ENCODE data around the gene ID2. TPM values are rescaled to one million over a fixed set of nuclear protein-coding genes. Genes with fewer than 3 reads are reported as not detected.

ID2 gene
- total and polyA plus RNA-seq, 2 of the 13 experiments (the other 11 are each of a cell fraction or from before 2014, with no cell fraction given) = 214 to 719 TPM

DNA sequence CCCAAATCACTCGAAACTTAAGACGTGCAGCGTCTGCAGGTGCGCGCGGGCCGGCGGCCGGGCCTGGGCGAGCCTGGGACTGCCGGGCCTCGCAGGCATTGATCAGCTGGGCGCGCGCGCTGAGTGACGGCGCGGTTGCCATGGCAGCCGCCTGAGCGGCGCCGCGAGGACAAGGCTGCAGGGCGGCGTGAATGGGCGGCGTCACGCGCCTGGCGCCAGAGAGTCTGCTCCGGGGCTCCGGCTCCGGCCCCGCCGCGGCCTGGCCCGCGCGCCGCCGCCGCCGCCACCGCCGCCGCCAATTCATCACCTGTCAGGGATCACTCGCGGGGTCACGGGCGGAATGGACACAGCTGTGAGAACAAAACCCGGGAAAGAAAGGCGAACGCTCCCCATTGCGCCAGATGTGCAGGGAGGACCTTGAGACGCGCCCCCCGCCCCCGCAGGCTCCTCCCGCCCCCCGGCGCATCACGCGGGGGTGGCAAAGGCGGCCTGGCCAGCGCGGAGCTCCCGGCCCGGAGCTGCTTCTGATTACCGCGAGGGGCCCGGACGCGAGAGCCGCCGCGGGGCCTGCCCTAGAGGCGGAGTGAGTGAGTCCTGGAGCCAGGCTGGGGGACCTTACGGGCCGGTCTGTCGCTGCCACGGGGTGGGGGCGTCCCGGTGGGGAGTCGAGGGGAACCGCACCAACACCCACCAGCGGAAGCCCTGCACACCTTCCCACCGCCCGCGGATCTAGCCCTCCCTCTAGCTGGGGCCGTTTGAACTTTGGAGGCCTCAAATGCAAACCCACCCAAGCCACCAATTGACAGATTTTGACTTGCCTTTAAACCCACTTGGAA lies 2.9 kb upstream of the ID2 start (continued):
- TF ChIP-seq, protein P1, sequence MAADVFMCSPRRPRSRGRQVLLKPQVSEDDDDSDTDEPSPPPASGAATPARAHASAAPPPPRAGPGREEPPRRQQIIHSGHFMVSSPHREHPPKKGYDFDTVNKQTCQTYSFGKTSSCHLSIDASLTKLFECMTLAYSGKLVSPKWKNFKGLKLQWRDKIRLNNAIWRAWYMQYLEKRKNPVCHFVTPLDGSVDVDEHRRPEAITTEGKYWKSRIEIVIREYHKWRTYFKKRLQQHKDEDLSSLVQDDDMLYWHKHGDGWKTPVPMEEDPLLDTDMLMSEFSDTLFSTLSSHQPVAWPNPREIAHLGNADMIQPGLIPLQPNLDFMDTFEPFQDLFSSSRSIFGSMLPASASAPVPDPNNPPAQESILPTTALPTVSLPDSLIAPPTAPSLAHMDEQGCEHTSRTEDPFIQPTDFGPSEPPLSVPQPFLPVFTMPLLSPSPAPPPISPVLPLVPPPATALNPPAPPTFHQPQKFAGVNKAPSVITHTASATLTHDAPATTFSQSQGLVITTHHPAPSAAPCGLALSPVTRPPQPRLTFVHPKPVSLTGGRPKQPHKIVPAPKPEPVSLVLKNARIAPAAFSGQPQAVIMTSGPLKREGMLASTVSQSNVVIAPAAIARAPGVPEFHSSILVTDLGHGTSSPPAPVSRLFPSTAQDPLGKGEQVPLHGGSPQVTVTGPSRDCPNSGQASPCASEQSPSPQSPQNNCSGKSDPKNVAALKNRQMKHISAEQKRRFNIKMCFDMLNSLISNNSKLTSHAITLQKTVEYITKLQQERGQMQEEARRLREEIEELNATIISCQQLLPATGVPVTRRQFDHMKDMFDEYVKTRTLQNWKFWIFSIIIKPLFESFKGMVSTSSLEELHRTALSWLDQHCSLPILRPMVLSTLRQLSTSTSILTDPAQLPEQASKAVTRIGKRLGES (CRISPR knock-in tag; IDR thresholded peaks at IDR 0.05; ENCODE audit: borderline replicate concordance) = peak; percentile 45; the same call in 1 of the 2 replicates
- peak; percentile 45; the same call in 1 of the 2 replicates for TF ChIP-seq ZNF772 (CRISPR knock-in tag; IDR thresholded peaks at IDR 0.05)
- no peak for TF ChIP-seq ZNF207 (IDR thresholded peaks at IDR 0.05; ENCODE audit: borderline replicate concordance)
- TF ChIP-seq, protein P2, sequence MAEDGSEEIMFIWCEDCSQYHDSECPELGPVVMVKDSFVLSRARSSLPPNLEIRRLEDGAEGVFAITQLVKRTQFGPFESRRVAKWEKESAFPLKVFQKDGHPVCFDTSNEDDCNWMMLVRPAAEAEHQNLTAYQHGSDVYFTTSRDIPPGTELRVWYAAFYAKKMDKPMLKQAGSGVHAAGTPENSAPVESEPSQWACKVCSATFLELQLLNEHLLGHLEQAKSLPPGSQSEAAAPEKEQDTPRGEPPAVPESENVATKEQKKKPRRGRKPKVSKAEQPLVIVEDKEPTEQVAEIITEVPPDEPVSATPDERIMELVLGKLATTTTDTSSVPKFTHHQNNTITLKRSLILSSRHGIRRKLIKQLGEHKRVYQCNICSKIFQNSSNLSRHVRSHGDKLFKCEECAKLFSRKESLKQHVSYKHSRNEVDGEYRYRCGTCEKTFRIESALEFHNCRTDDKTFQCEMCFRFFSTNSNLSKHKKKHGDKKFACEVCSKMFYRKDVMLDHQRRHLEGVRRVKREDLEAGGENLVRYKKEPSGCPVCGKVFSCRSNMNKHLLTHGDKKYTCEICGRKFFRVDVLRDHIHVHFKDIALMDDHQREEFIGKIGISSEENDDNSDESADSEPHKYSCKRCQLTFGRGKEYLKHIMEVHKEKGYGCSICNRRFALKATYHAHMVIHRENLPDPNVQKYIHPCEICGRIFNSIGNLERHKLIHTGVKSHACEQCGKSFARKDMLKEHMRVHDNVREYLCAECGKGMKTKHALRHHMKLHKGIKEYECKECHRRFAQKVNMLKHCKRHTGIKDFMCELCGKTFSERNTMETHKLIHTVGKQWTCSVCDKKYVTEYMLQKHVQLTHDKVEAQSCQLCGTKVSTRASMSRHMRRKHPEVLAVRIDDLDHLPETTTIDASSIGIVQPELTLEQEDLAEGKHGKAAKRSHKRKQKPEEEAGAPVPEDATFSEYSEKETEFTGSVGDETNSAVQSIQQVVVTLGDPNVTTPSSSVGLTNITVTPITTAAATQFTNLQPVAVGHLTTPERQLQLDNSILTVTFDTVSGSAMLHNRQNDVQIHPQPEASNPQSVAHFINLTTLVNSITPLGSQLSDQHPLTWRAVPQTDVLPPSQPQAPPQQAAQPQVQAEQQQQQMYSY (CRISPR knock-in tag; IDR thresholded peaks at IDR 0.05) = peak; percentile 73; the same call in 1 of the 2 replicates
- no peak for TF ChIP-seq ZNF75D (CRISPR knock-in tag; IDR thresholded peaks at IDR 0.05; ENCODE audit: borderline replicate concordance)
- TF ChIP-seq, protein P3, sequence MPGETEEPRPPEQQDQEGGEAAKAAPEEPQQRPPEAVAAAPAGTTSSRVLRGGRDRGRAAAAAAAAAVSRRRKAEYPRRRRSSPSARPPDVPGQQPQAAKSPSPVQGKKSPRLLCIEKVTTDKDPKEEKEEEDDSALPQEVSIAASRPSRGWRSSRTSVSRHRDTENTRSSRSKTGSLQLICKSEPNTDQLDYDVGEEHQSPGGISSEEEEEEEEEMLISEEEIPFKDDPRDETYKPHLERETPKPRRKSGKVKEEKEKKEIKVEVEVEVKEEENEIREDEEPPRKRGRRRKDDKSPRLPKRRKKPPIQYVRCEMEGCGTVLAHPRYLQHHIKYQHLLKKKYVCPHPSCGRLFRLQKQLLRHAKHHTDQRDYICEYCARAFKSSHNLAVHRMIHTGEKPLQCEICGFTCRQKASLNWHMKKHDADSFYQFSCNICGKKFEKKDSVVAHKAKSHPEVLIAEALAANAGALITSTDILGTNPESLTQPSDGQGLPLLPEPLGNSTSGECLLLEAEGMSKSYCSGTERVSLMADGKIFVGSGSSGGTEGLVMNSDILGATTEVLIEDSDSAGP (CRISPR knock-in tag; IDR thresholded peaks at IDR 0.05; ENCODE audit: borderline replicate concordance) = 0 out of 2 replicates have a peak, but pooled peaks have one; percentile 12
- peak; percentile 43 for TF ChIP-seq ISL2 (CRISPR knock-in tag; IDR thresholded peaks at IDR 0.05)
- TF ChIP-seq GLI4 (CRISPR knock-in tag; IDR thresholded peaks at IDR 0.05; ENCODE audit: borderline replicate concordance) = no peak
- TF ChIP-seq REXO4 (CRISPR knock-in tag; IDR thresholded peaks at IDR 0.05; ENCODE audit: borderline replicate concordance) = 0 out of 2 replicates have a peak, but pooled peaks have one; percentile 55
- TF ChIP-seq ZBTB14 (CRISPR knock-in tag; IDR thresholded peaks at IDR 0.05) = peak; percentile 86
- TF ChIP-seq HES4 (CRISPR knock-in tag; IDR thresholded peaks at IDR 0.05; ENCODE audit: borderline replicate concordance) = peak; percentile 57; the same call in 1 of the 2 replicates
- TF ChIP-seq ZNF431 (CRISPR knock-in tag; IDR thresholded peaks at IDR 0.05; ENCODE audit: borderline replicate concordance, low read depth) = peak; percentile 68; the same call in 1 of the 2 replicates
- no peak for TF ChIP-seq NFATC3 (CRISPR knock-in tag; IDR thresholded peaks at IDR 0.05)
- TF ChIP-seq ELF3 (CRISPR knock-in tag; IDR thresholded peaks at IDR 0.05) = peak; percentile 44
- peak; percentile 91 for TF ChIP-seq ZNF263 (CRISPR knock-in tag; IDR thresholded peaks at IDR 0.05)
- peak; percentile 95 for TF ChIP-seq SAP130 (CRISPR knock-in tag; IDR thresholded peaks at IDR 0.05; ENCODE audit: low read depth)
- TF ChIP-seq NCOA2 (CRISPR knock-in tag; IDR thresholded peaks at IDR 0.05) = peak; percentile 80; the same call in 1 of the 2 replicates
- TF ChIP-seq MED1 (CRISPR knock-in tag; IDR thresholded peaks at IDR 0.05) = peak; percentile 87
- TF ChIP-seq ARNT (IDR thresholded peaks at IDR 0.05) = no peak
- TF ChIP-seq ATRX (CRISPR knock-in tag; IDR thresholded peaks at IDR 0.05; ENCODE audit: borderline replicate concordance) = no peak

Data from HepG2 (cell line).